K562 (cell line): Measurements from ENCODE around the gene GUCY2D. TPM values are rescaled to one million over a fixed set of nuclear protein-coding genes. Genes with fewer than 3 reads are reported as not detected.

Experiments
- ATAC-seq: fragments of 200-7000 bp; cut with Tn5 transposase; 3 replicates; pipeline ENCODE4 v1.9.1; 2020; ENCODE audit warnings: moderate library complexity
- BruUV-seq: library from RNA; stranded (reverse); fragments of 400-500 nt; replicated peaks from 2 replicates; lab custom pipeline; 2021; lab: Mats Ljungman, UMichigan
- CTCF ChIA-PET: fragments of 300-600 bp; formaldehyde crosslinking; extraction: SDS; loops from one replicate; lab custom pipeline; 2021; ENCODE audit warnings: low intra/inter-chr PET ratio; lab: Yijun Ruan, JAX
- POLR2A ChIA-PET: fragments of 300-600, 350-650 bp; sonication (Branson Sonifier 250); formaldehyde crosslinking; extraction: SDS; loops from one replicate; lab custom pipeline; 2021; ENCODE audit warnings: antibody characterized with exemption, inconsistent platforms; lab: Yijun Ruan, JAX
- DNase-seq, 4 experiments: peaks; one replicate each; pipeline versions ENCODE4 v3.0.0 to v3.0.0-alpha.2; 2011 to 2018; ENCODE audit warnings: low spot score in 3 of 4, mixed read lengths in 3 of 4; ENCODE audit errors: extremely low read depth in 1 of 4
- FAIRE-seq: peaks from 2 replicates; lab custom pipeline; 2011; peaks lifted over from hg19 to GRCh38; lab: Jason Lieb, UNC
- H2AFZ ChIP-seq: 2 replicates; pipeline ENCODE4 v1.6.0; 2011; ENCODE audit warnings: low read depth, low read length, control low read depth, inconsistent platforms
- H3K27ac ChIP-seq: fragments of 200-600 bp; 3 replicates; pipeline ENCODE4 v1.8.0; 2011; ENCODE audit warnings: low read depth, mild to moderate bottlenecking, control low read depth, inconsistent platforms, low read length, moderate library complexity, mixed read lengths; ENCODE audit errors: extremely low read depth
- H3K27me3 ChIP-seq, 2 experiments: fragments of 300-600 bp in 1 of 2; 2 replicates in 1 of 2; 3 replicates in 1 of 2; pipeline versions ENCODE4 v1.6.0 to v1.8.0; 2011; ENCODE audit warnings: inconsistent platforms in 2 of 2, low read length in 2 of 2, mild to moderate bottlenecking in 1 of 2, mixed read lengths in 1 of 2, moderate library complexity in 1 of 2; ENCODE audit not compliant: control insufficient read depth in 2 of 2, insufficient read depth in 2 of 2
- H3K36me3 ChIP-seq: fragments of 300-600 bp; 3 replicates; pipeline ENCODE4 v1.8.0; 2011; ENCODE audit warnings: mild to moderate bottlenecking, low read length, inconsistent platforms; ENCODE audit not compliant: control insufficient read depth, insufficient read depth
- H3K4me1 ChIP-seq, 2 experiments: fragments of 200-600 bp in 1 of 2; replicated peaks in 1 of 2; 2 replicates in 1 of 2; 3 replicates in 1 of 2; pipeline versions ENCODE4 v1.5.1 to v1.8.0; 2011; ENCODE audit warnings: inconsistent platforms in 2 of 2, low read length in 2 of 2, mild to moderate bottlenecking in 1 of 2, mixed read lengths in 1 of 2, moderate library complexity in 1 of 2; ENCODE audit not compliant: control insufficient read depth in 2 of 2, insufficient read depth in 2 of 2
- H3K4me2 ChIP-seq: 2 replicates; pipeline ENCODE4 v1.6.1; 2011; ENCODE audit warnings: low read length, control low read depth, inconsistent platforms, mixed read lengths; ENCODE audit not compliant: insufficient read depth
- H3K4me3 ChIP-seq: fragments of 200-600 bp; sonication (generic), shearing (Covaris generic); 2 replicates; pipeline ENCODE4 v1.5.1; 2016; ENCODE audit warnings: control low read depth, inconsistent platforms
- H3K79me2 ChIP-seq: fragments of 200-600 bp; 3 replicates; pipeline ENCODE4 v1.8.0; 2011; ENCODE audit warnings: low read length, inconsistent platforms; ENCODE audit not compliant: control insufficient read depth, insufficient read depth
- H3K9ac ChIP-seq, 2 experiments: 2 replicates each; pipeline versions ENCODE4 v1.6.0 to v1.6.1; 2011; ENCODE audit warnings: low read depth in 2 of 2, low read length in 2 of 2, control low read depth in 1 of 2, inconsistent platforms in 1 of 2, mild to moderate bottlenecking in 1 of 2, mixed read lengths in 1 of 2; ENCODE audit not compliant: insufficient read depth in 1 of 2
- H3K9me1 ChIP-seq: one replicate; pipeline ENCODE4 v1.6.0; 2011; ENCODE audit warnings: inconsistent platforms, mild to moderate bottlenecking, low read length, moderate library complexity; ENCODE audit not compliant: control insufficient read depth, insufficient read depth
- H3K9me3 ChIP-seq: replicated peaks from 2 replicates; pipeline ENCODE4 v1.5.1; 2011; ENCODE audit warnings: low read depth, low read length, inconsistent platforms; ENCODE audit not compliant: control insufficient read depth, insufficient read depth
- H4K20me1 ChIP-seq: replicated peaks from 2 replicates; pipeline ENCODE4 v1.6.1; 2011; ENCODE audit warnings: low read length, inconsistent platforms, mixed read lengths; ENCODE audit not compliant: control insufficient read depth, insufficient read depth
- GABPB2 ChIP-seq: fragments of 250-450 bp; sonication (Bioruptor Pico); conservative IDR thresholded peaks from 2 replicates; pipeline ENCODE4 v1.5.1; 2021; ENCODE audit warnings: mild to moderate bottlenecking
- HNRNPH1 ChIP-seq: fragments of 200-400 bp; formaldehyde crosslinking; optimal IDR thresholded peaks from 2 replicates; pipeline ENCODE3; 2017; ENCODE audit warnings: low read depth, mild to moderate bottlenecking, low read length, moderate library complexity
- MAFG ChIP-seq: fragments of 450-650 bp; conservative IDR thresholded peaks from 2 replicates; pipeline ENCODE4 v1.6.1; 2016; ENCODE audit warnings: missing genetic modification characterization, missing compliant biosample characterization
- MEIS2 ChIP-seq: fragments of 450-650 bp; IDR thresholded peaks from 2 replicates; pipeline ENCODE4 v1.6.1; 2014; ENCODE audit warnings: mild to moderate bottlenecking; ENCODE audit not compliant: partially characterized antibody
- MYC ChIP-seq, 2 experiments: fragments of 250-450 bp in 1 of 2; sonication (Bioruptor Pico) in 1 of 2; IDR thresholded peaks; 2 replicates each; pipeline versions ENCODE4 v1.5.1 to v1.6.1; 2012 to 2021; ENCODE audit warnings: low read depth in 2 of 2, borderline replicate concordance in 1 of 2, improper control_type of control experiment in 1 of 2, low read length in 1 of 2, mild to moderate bottlenecking in 1 of 2, moderate library complexity in 1 of 2
- SMARCA5 ChIP-seq: fragments of 450-650 bp; IDR thresholded peaks from 2 replicates; pipeline ENCODE4 v1.6.1; 2016
- SMC3 ChIP-seq: conservative IDR thresholded peaks from 2 replicates; pipeline ENCODE4 v1.6.1; 2011; ENCODE audit warnings: low read depth, low read length, improper control_type of control experiment; ENCODE audit not compliant: insufficient read depth
- ZKSCAN3 ChIP-seq: fragments of 250-450 bp; sonication (Bioruptor Pico); IDR thresholded peaks from 2 replicates; pipeline ENCODE4 v1.4.0; 2020
- ZNF23 ChIP-seq: fragments of 250-450 bp; sonication (Bioruptor Pico); IDR thresholded peaks from 2 replicates; pipeline ENCODE4 v1.4.0; 2020; ENCODE audit warnings: mild to moderate bottlenecking
- WGBS: fragments of 100-300 bp; shearing (Covaris generic); methylation state at CpG from one replicate; pipeline ENCODE4 v1.1.6; 2016; ENCODE audit warnings: low coverage, mixed read lengths; ENCODE audit not compliant: insufficient coverage; ENCODE audit errors: missing lambda C conversion rate; 5-methylcytosine and 5-hydroxymethylcytosine counted together
- in situ Hi-C: fragments of 300-500 bp; cut with MboI; formaldehyde crosslinking; loops from 4 replicates; pipeline ENCODE4 v1.15.0; 2018; ENCODE audit warnings: inconsistent platforms, mixed read lengths
- intact Hi-C: fragments of 100-400 bp; cut with micrococcal nuclease; formaldehyde crosslinking; loops from 2 replicates; pipeline ENCODE4 v1.14.2; 2022
- polyA plus RNA-seq, 8 experiments: library from polyadenylated mRNA; depleted of rRNA in 4 of 8; stranded (reverse) in 5 of 8; unstranded in 3 of 8; fragments of >200 nt; fragmentation: Nextera tagmentation in 2 of 8; fragmentation: Illumina TruSeq in 1 of 8; extraction: Ambion mirVana in 2 of 8; extraction: Trizol in 1 of 8; gene quantifications; 2 replicates each; pipeline versions ENCODE4 v1.2.1 to v1.2.3, GENCODE V29; 2011 to 2014; ENCODE audit warnings: inconsistent platforms in 1 of 8, missing spikeins in 1 of 8
- total RNA-seq, 7 experiments: library from RNA; depleted of rRNA in 6 of 7; stranded (reverse); fragments of >200 nt in 6 of 7; fragmentation: Illumina TruSeq in 2 of 7; extraction: Trizol in 2 of 7; gene quantifications; 2 replicates each; pipeline versions ENCODE4 v1.2.1 to v1.2.3, GENCODE V29; 2011 to 2021; ENCODE audit warnings: low replicate concordance in 1 of 7
- TF ChIP-seq, protein P1 (sequence below), 2 experiments: fragments of 450-650 bp in 1 of 2; sonication (generic) in 1 of 2; formaldehyde crosslinking in 1 of 2; IDR thresholded peaks; 2 replicates each; pipeline versions ENCODE4 v1.7.1 to v1.9.0; 2016 to 2022; ENCODE audit warnings: inconsistent platforms in 1 of 2, mild to moderate bottlenecking in 1 of 2, missing genetic modification reagents in 1 of 2
- TF ChIP-seq, protein P2 (sequence below): fragments of 250-450 bp; sonication (Bioruptor Pico); IDR thresholded peaks from 2 replicates; pipeline ENCODE4 v1.9.0; 2021; ENCODE audit warnings: mild to moderate bottlenecking

GUCY2D gene
- total and polyA plus RNA-seq, 9 of the 15 experiments (the other 6 are each of a cell fraction or from before 2014, with no cell fraction given) = 0.05 TPM; not detected in 8

DNA sequence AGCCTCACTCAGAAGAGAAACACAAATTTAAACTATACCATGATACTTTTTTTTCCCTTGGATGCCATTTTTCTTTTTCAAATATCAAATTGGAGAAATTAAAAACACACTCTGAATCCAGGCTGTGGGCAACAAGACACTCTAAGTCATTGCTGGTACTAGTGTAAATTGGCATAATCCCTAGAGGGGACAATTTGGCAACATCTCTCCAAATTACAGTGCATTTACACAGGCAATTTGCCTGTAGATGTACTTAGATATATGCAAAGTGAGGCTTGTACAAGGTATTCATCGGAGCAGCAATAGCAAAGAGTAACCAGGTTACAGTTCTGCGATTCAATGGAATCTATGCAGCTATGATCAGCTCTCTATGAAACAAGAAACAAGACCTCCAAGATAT is 6.7 kb upstream of the GUCY2D start:
- H3K79me2 ChIP-seq = no peaks in the 10 kb centered on the region
- intact Hi-C loops (loop anchor here (10.0 kb wide), 1 partner anchor 59 kb away; no protein-coding TSS in a partner anchor), in situ Hi-C loops (no loop called here)
- no TSS peak for BruUV-seq
- WGBS = 5% methylated on average over 2 of the region's 2 CpGs
- no peak overlapping the region for H3K4me3 ChIP-seq
- H3K27me3 ChIP-seq = peaks cover 4 to 14% of the 10 kb centered on the region in 2 experiments; a peak in 3 of 5 replicates
- H3K4me2 ChIP-seq = no peak overlapping the region
- ChIA-PET CTCF (interaction anchor here (1.7 kb wide), 1 partner anchor 83 kb away, joined by 9 read pairs; no protein-coding TSS in a partner anchor), POLR2A (no interaction called here)
- no peaks in the 10 kb centered on the region; a peak in 2 of 5 replicates for H3K4me1 ChIP-seq
- no peak for FAIRE-seq
- H3K9me1 ChIP-seq = no peaks in the 10 kb centered on the region
- H3K9ac ChIP-seq = no peak overlapping the region
- no peaks in the 10 kb centered on the region for H3K36me3 ChIP-seq
- DNase-seq = no peak
- H4K20me1 ChIP-seq = no peaks in the 10 kb centered on the region
- no peaks in the 10 kb centered on the region for H3K9me3 ChIP-seq
- no peak overlapping the region for H3K27ac ChIP-seq
- no peak for ATAC-seq
- H2AFZ ChIP-seq = no peak overlapping the region
- TF ChIP-seq MEIS2 = no peak
- TF ChIP-seq MYC (IDR thresholded peaks at IDR 0.05; ENCODE audit: low read depth, low read length) = no peak
- TF ChIP-seq MYC (CRISPR knock-in tag; IDR thresholded peaks at IDR 0.05; ENCODE audit: borderline replicate concordance, low read depth) = no peak
- TF ChIP-seq MAFG = no peak
- TF ChIP-seq HNRNPH1 = no peak
- TF ChIP-seq, protein P1, sequence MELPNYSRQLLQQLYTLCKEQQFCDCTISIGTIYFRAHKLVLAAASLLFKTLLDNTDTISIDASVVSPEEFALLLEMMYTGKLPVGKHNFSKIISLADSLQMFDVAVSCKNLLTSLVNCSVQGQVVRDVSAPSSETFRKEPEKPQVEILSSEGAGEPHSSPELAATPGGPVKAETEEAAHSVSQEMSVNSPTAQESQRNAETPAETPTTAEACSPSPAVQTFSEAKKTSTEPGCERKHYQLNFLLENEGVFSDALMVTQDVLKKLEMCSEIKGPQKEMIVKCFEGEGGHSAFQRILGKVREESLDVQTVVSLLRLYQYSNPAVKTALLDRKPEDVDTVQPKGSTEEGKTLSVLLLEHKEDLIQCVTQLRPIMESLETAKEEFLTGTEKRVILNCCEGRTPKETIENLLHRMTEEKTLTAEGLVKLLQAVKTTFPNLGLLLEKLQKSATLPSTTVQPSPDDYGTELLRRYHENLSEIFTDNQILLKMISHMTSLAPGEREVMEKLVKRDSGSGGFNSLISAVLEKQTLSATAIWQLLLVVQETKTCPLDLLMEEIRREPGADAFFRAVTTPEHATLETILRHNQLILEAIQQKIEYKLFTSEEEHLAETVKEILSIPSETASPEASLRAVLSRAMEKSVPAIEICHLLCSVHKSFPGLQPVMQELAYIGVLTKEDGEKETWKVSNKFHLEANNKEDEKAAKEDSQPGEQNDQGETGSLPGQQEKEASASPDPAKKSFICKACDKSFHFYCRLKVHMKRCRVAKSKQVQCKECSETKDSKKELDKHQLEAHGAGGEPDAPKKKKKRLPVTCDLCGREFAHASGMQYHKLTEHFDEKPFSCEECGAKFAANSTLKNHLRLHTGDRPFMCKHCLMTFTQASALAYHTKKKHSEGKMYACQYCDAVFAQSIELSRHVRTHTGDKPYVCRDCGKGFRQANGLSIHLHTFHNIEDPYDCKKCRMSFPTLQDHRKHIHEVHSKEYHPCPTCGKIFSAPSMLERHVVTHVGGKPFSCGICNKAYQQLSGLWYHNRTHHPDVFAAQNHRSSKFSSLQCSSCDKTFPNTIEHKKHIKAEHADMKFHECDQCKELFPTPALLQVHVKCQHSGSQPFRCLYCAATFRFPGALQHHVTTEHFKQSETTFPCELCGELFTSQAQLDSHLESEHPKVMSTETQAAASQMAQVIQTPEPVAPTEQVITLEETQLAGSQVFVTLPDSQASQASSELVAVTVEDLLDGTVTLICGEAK (IDR thresholded peaks at IDR 0.05) = no peak
- TF ChIP-seq, protein P1 (CRISPR knock-in tag; IDR thresholded peaks at IDR 0.05) = no peak
- no peak for TF ChIP-seq SMARCA5
- TF ChIP-seq SMC3 = no peak
- no peak for TF ChIP-seq ZNF23 (CRISPR knock-in tag)
- TF ChIP-seq ZKSCAN3 (CRISPR knock-in tag) = no peak
- no peak for TF ChIP-seq GABPB2 (CRISPR knock-in tag)
- TF ChIP-seq, protein P2, sequence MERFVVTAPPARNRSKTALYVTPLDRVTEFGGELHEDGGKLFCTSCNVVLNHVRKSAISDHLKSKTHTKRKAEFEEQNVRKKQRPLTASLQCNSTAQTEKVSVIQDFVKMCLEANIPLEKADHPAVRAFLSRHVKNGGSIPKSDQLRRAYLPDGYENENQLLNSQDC = no peak
